ENCODE results near the gene PTPRG. TPM values are rescaled to one million over a fixed set of nuclear protein-coding genes. Genes with fewer than 3 reads are reported as not detected.

Gene PTPRG
- total and polyA plus RNA-seq, 2 donors = 3.9 to 4.1 TPM

GRCh38 chr3:61783993-61784718 lies 222.8 kb downstream of the PTPRG start:
- H3K27me3 ChIP-seq (ENCODE audit: control insufficient read depth in 2 of 2, insufficient read depth in 1 of 2, low read length in 1 of 2) = no peaks in the 10 kb centered on the region
- no peaks in the 10 kb centered on the region for H3K36me3 ChIP-seq (ENCODE audit: control insufficient read depth in 2 of 2, insufficient read depth in 2 of 2, low read length in 1 of 2)
- 90% methylated on average over 6 of the region's 6 CpGs for WGBS
- H3K4me1 ChIP-seq (ENCODE audit: control insufficient read depth in 2 of 2, insufficient read depth in 2 of 2, low read length in 2 of 2) = no peaks in the 10 kb centered on the region
- no peak overlapping the region for H3K27ac ChIP-seq (ENCODE audit: low read depth in 1 of 2, low read length in 1 of 2)
- DNase-seq (ENCODE audit: low read depth in 6 of 9, low spot score in 9 of 9) = no peak
- no peaks in the 10 kb centered on the region for H3K9me3 ChIP-seq (ENCODE audit: control insufficient read depth in 2 of 2, insufficient read depth in 1 of 2, low read length in 1 of 2)
- H3K4me3 ChIP-seq (ENCODE audit: low read length in 2 of 2) = no peak overlapping the region

GRCh38 chr3:61788623-61789507 lies 227.5 kb downstream of the PTPRG start:
- Histone ChIP-seq H3K36me3 (ENCODE audit: control insufficient read depth in 2 of 2, insufficient read depth in 2 of 2, low read length in 1 of 2) (no peaks in the 10 kb centered on the region), H3K9me3 (ENCODE audit: control insufficient read depth in 2 of 2, insufficient read depth in 1 of 2, low read length in 1 of 2) (no peaks in the 10 kb centered on the region), H3K4me1 (ENCODE audit: control insufficient read depth in 2 of 2, insufficient read depth in 2 of 2, low read length in 2 of 2) (no peaks in the 10 kb centered on the region), H3K27ac (ENCODE audit: low read depth in 1 of 2, low read length in 1 of 2) (no peak overlapping the region), H3K27me3 (ENCODE audit: control insufficient read depth in 2 of 2, insufficient read depth in 1 of 2, low read length in 1 of 2) (no peaks in the 10 kb centered on the region), H3K4me3 (ENCODE audit: low read length in 2 of 2) (no peak overlapping the region)
- 91% methylated on average over 4 of the region's 4 CpGs for WGBS
- no peak for DNase-seq (ENCODE audit: low read depth in 6 of 9, low spot score in 9 of 9)

DNA sequence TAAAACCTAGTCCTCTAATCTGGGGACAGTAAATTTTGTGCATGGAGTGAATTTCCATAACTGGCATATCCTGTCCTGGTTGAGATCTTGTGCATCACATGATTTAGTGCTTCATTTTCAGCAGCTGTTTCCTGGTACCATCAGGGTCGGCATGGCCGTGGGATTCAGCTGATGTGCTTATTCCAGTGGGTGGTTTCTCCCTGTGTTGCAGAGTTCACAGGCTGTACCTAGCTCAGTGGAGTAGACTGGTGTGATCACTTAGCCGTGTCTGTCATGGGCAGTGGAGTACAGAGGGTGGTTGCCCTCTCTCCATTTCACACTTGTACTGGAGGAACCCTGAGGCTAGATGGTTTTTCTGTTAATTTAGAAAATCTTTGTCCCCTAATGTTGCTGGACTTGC lies 228.5 kb downstream of the PTPRG start:
- no peak overlapping the region for H3K27ac ChIP-seq (ENCODE audit: low read depth in 1 of 2, low read length in 1 of 2)
- 48% methylated on average over 3 of the region's 3 CpGs for WGBS
- DNase-seq (ENCODE audit: low read depth in 6 of 9, low spot score in 9 of 9) = no peak
- no peaks in the 10 kb centered on the region for H3K27me3 ChIP-seq (ENCODE audit: control insufficient read depth in 2 of 2, insufficient read depth in 1 of 2, low read length in 1 of 2)
- no peak overlapping the region for H3K4me3 ChIP-seq (ENCODE audit: low read length in 2 of 2)
- no peaks in the 10 kb centered on the region for H3K4me1 ChIP-seq (ENCODE audit: control insufficient read depth in 2 of 2, insufficient read depth in 2 of 2, low read length in 2 of 2)
- no peaks in the 10 kb centered on the region for H3K9me3 ChIP-seq (ENCODE audit: control insufficient read depth in 2 of 2, insufficient read depth in 1 of 2, low read length in 1 of 2)
- no peaks in the 10 kb centered on the region for H3K36me3 ChIP-seq (ENCODE audit: control insufficient read depth in 2 of 2, insufficient read depth in 2 of 2, low read length in 1 of 2)

GRCh38 chr3:61790411-61790810 lies 229.0 kb downstream of the PTPRG start:
- no peak for DNase-seq (ENCODE audit: low read depth in 6 of 9, low spot score in 9 of 9)
- Histone ChIP-seq H3K27me3 (ENCODE audit: control insufficient read depth in 2 of 2, insufficient read depth in 1 of 2, low read length in 1 of 2) (no peaks in the 10 kb centered on the region), H3K4me1 (ENCODE audit: control insufficient read depth in 2 of 2, insufficient read depth in 2 of 2, low read length in 2 of 2) (no peaks in the 10 kb centered on the region), H3K4me3 (ENCODE audit: low read length in 2 of 2) (no peak overlapping the region), H3K27ac (ENCODE audit: low read depth in 1 of 2, low read length in 1 of 2) (no peak overlapping the region), H3K9me3 (ENCODE audit: control insufficient read depth in 2 of 2, insufficient read depth in 1 of 2, low read length in 1 of 2) (no peaks in the 10 kb centered on the region), H3K36me3 (ENCODE audit: control insufficient read depth in 2 of 2, insufficient read depth in 2 of 2, low read length in 1 of 2) (no peaks in the 10 kb centered on the region)

GRCh38 chr3:61793056-61793455 lies 231.7 kb downstream of the PTPRG start:
- 96% methylated on average over 2 of the region's 2 CpGs for WGBS
- no peak overlapping the region for H3K27ac ChIP-seq (ENCODE audit: low read depth in 1 of 2, low read length in 1 of 2)
- H3K36me3 ChIP-seq (ENCODE audit: control insufficient read depth in 2 of 2, insufficient read depth in 2 of 2, low read length in 1 of 2) = no peaks in the 10 kb centered on the region
- H3K27me3 ChIP-seq (ENCODE audit: control insufficient read depth in 2 of 2, insufficient read depth in 1 of 2, low read length in 1 of 2) = no peaks in the 10 kb centered on the region
- no peaks in the 10 kb centered on the region for H3K4me1 ChIP-seq (ENCODE audit: control insufficient read depth in 2 of 2, insufficient read depth in 2 of 2, low read length in 2 of 2)
- no peak for DNase-seq (ENCODE audit: low read depth in 6 of 9, low spot score in 9 of 9)
- no peaks in the 10 kb centered on the region for H3K9me3 ChIP-seq (ENCODE audit: control insufficient read depth in 2 of 2, insufficient read depth in 1 of 2, low read length in 1 of 2)
- H3K4me3 ChIP-seq (ENCODE audit: low read length in 2 of 2) = no peak overlapping the region

DNA sequence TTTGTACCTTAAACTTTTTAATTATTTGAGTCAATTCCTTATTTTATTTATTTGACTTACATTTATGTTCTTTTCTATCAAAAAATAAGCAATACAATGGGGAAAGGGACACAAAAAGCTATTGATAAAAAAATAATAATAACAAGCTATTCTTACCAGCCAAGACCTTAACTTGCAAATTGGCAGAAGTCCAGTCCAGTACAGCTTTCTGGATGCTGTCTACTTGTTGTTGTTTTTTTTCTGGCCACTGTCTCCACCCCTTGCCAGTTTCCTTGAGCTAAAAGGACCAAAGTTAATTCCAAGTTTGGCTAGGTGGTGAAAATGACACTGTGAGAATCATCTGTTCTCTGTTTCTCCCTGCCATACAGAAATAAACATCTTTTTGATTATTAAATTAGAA lies 232.2 kb downstream of the PTPRG start:
- no peaks in the 10 kb centered on the region for H3K36me3 ChIP-seq (ENCODE audit: control insufficient read depth in 2 of 2, insufficient read depth in 2 of 2, low read length in 1 of 2)
- no peak overlapping the region for H3K27ac ChIP-seq (ENCODE audit: low read depth in 1 of 2, low read length in 1 of 2)
- no peak overlapping the region for H3K4me3 ChIP-seq (ENCODE audit: low read length in 2 of 2)
- no peaks in the 10 kb centered on the region for H3K9me3 ChIP-seq (ENCODE audit: control insufficient read depth in 2 of 2, insufficient read depth in 1 of 2, low read length in 1 of 2)
- H3K4me1 ChIP-seq (ENCODE audit: control insufficient read depth in 2 of 2, insufficient read depth in 2 of 2, low read length in 2 of 2) = no peaks in the 10 kb centered on the region
- no peak for DNase-seq (ENCODE audit: low read depth in 6 of 9, low spot score in 9 of 9)
- H3K27me3 ChIP-seq (ENCODE audit: control insufficient read depth in 2 of 2, insufficient read depth in 1 of 2, low read length in 1 of 2) = no peaks in the 10 kb centered on the region

- WGBS = 95% methylated on average over 3 of the region's 3 CpGs
- Histone ChIP-seq H3K4me1 (ENCODE audit: control insufficient read depth in 2 of 2, insufficient read depth in 2 of 2, low read length in 2 of 2) (no peaks in the 10 kb centered on the region), H3K9me3 (ENCODE audit: control insufficient read depth in 2 of 2, insufficient read depth in 1 of 2, low read length in 1 of 2) (no peaks in the 10 kb centered on the region), H3K27ac (ENCODE audit: low read depth in 1 of 2, low read length in 1 of 2) (no peak overlapping the region), H3K4me3 (ENCODE audit: low read length in 2 of 2) (no peak overlapping the region), H3K27me3 (ENCODE audit: control insufficient read depth in 2 of 2, insufficient read depth in 1 of 2, low read length in 1 of 2) (no peaks in the 10 kb centered on the region), H3K36me3 (ENCODE audit: control insufficient read depth in 2 of 2, insufficient read depth in 2 of 2, low read length in 1 of 2) (no peaks in the 10 kb centered on the region)
- no peak for DNase-seq (ENCODE audit: low read depth in 6 of 9, low spot score in 9 of 9)
Measured at GRCh38 chr3:61794341-61794740, 233.0 kb downstream of the PTPRG start.

GRCh38 chr3:61794961-61795360 lies 233.6 kb downstream of the PTPRG start:
- WGBS = 73% methylated on average over 2 of the region's 2 CpGs
- no peak overlapping the region for H3K4me3 ChIP-seq (ENCODE audit: low read length in 2 of 2)

DNA sequence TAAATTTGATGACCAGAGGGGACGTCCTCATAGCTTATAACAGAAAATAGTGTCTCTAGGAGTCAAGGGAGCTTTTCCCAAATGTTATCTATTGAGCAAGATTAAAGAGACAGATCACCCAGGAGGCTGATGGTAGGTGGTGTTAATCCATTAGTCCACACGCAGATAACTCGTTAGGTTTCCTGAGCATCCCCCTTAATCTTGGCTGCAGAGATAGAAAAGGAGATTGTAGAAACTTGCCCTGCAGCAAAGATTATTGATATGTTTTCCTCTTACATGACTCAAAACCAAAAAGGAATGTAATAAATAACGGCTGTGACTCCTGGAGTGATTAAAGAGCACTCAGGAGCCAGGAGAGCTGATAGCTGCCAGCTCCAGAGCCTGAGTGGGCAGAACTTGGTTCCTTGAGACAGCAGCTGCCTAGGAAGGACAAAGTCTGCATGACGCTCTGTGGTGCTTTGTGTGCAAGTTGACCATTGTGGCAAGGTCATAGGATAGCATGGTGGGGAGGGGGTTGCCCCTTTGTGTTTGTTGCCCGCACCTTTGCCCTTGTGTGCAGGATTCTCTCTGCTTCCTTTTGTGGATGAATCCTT lies 234.8 kb downstream of the PTPRG start:
- Histone ChIP-seq H3K27ac (ENCODE audit: low read depth in 1 of 2, low read length in 1 of 2) (no peak overlapping the region), H3K36me3 (ENCODE audit: control insufficient read depth in 2 of 2, insufficient read depth in 2 of 2, low read length in 1 of 2) (no peaks in the 10 kb centered on the region), H3K9me3 (ENCODE audit: control insufficient read depth in 2 of 2, insufficient read depth in 1 of 2, low read length in 1 of 2) (no peaks in the 10 kb centered on the region), H3K4me1 (ENCODE audit: control insufficient read depth in 2 of 2, insufficient read depth in 2 of 2, low read length in 2 of 2) (no peaks in the 10 kb centered on the region), H3K27me3 (ENCODE audit: control insufficient read depth in 2 of 2, insufficient read depth in 1 of 2, low read length in 1 of 2) (no peaks in the 10 kb centered on the region), H3K4me3 (ENCODE audit: low read length in 2 of 2) (no peak overlapping the region)
- no peak for DNase-seq (ENCODE audit: low read depth in 6 of 9, low spot score in 9 of 9)
- 81% methylated on average over 6 of the region's 6 CpGs for WGBS

More at GRCh38 chr3:61794961-61795360, 233.6 kb downstream of the PTPRG start:
- Histone ChIP-seq H3K36me3 (ENCODE audit: control insufficient read depth in 2 of 2, insufficient read depth in 2 of 2, low read length in 1 of 2) (no peaks in the 10 kb centered on the region), H3K27me3 (ENCODE audit: control insufficient read depth in 2 of 2, insufficient read depth in 1 of 2, low read length in 1 of 2) (no peaks in the 10 kb centered on the region), H3K4me1 (ENCODE audit: control insufficient read depth in 2 of 2, insufficient read depth in 2 of 2, low read length in 2 of 2) (no peaks in the 10 kb centered on the region), H3K27ac (ENCODE audit: low read depth in 1 of 2, low read length in 1 of 2) (no peak overlapping the region), H3K9me3 (ENCODE audit: control insufficient read depth in 2 of 2, insufficient read depth in 1 of 2, low read length in 1 of 2) (no peaks in the 10 kb centered on the region)
- DNase-seq (ENCODE audit: low read depth in 6 of 9, low spot score in 9 of 9) = no peak
